Measurements from ENCODE around the gene TRIP10. TPM values are rescaled to one million over a fixed set of nuclear protein-coding genes. Genes with fewer than 3 reads are reported as not detected.
A peak's percentile ranks its signal among the peaks of the same experiment; 100 is the strongest.
"Not testable (repeated sequence)": the region's sequence is repeated elsewhere in the genome, so short reads cannot be mapped to it uniquely, and the experiment has no call there.

Gene TRIP10
- total RNA-seq, 1 donor from 2014 or later = 40.7 TPM

- DNase-seq = not testable (repeated sequence)
These were observed 32.2 kb downstream of the TRIP10 start for GRCh38 chr19:6771648-6772027.

DNA sequence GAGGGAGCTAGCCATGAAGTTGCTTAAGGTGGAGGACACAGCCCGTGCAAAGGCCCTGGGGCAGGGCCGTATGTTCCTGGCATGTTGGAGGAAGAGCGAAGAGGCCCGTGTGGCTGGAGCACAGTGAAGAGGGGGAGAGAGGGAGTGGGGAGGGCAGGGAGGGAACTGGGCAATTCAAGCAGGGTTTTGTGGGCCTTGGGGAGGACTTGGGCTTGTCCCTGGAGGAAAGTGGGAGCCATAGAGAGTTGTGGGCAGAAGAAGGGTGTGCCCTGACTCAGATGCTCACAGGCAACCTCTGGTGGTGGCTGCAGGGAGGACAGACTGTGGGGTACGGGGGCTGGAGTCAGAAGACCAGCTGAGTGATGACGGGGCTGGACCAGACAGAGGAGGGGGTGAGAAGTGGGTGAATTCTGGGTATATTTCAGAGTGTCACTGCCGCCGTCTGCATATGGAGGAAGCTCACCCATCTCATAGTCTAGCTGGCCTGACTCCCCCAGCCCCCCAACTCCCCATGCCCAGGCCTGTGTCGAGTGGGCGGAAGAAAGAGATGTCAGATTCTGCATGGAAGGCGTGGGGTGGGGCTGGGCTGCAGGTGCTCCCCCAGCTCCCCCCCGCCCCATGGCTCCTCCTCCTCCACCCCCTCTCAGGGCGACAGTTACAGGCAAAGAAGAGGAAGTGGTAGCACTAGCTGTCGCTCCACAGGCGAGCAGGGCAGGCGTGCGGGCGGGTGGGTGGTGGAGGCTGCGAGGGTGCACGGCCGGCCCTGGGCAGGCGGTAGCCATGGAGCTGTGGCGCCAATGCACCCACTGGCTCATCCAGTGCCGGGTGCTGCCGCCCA, 32.8 kb downstream of the TRIP10 start, which contains the start of gene VAV1:
Gene VAV1, plus strand, starts transcription at position 681 of the 838 bp plus-strand sequence. Its CDS starts 100 bp downstream, at position 781.
- peak; percentile 12 for DNase-seq

GRCh38 chr19:6772866-6773322, 33.4 kb downstream of the TRIP10 start:
- no peak for DNase-seq

DNA sequence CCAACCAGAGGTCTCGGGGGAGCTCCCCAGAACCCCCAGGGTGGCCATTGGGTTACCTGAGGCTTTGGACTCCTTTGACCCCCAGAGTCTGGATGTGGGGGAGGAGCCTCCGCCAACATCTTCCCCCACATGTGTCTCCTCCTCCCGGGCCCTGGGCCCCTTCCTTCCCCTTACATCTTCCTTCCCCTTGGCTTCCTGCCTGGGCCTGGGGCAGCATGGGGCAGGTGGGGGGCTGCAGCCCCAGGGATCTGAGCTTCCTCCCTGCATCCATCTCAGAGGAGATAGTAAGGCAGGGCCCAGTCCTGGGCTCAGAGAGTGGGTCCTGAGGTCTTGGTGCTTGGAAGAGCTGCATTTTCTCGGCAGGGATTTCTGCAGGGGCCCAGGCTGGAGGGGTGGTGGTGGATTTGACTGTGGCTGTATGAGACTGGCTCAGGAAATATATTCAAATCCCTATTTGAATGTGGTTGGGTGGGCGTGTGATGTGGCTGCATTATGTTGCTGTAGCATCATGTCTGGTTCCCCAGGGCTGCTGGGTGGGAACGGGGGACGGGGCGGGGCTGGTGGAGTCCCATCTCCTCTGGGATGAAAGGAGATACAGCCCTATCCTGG, 33.9 kb downstream of the TRIP10 start:
- DNase-seq = no peak

DNA sequence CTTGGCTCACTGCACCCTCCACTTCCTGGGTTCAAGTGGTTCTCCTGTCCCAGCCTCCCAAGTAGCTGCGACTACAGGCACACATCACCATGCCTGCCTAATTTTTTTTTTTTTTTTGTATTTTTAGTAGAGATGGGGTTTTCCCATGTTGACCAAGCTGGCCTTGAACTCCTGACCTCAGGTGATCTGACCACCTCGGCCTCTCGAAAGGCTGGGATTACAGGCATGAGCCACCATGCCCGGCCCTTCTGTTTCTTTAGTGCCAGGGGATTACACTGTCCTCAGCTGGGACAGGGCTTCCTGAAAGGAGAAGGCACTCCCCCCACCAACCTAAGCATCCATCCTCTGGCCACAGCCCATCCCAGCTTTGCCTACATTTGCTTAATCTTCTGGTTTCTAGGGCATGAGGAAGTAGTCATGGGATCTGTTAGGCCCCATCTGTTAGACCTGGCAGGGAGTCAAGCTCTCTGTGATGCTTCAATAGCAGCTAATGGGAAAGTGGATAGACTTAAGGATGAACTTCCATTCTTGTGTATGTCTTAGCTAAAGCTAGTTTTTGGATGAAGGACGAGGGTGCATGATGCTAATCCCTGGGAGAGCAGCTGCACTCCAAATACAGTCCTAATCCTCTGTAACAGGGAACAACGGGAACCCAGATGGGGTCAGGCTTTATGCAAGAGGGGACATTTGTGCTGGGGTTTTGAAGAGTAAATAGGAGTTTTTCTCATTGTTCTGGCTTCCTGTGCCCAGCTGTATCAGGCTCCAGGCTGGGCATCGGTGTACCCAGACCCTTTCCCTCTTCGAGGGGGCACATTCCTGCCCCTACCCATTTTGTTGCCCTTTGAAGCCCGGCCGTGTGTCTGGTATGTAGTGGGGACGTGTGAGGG, 35.6 kb downstream of the TRIP10 start:
- no peak for DNase-seq

DNA sequence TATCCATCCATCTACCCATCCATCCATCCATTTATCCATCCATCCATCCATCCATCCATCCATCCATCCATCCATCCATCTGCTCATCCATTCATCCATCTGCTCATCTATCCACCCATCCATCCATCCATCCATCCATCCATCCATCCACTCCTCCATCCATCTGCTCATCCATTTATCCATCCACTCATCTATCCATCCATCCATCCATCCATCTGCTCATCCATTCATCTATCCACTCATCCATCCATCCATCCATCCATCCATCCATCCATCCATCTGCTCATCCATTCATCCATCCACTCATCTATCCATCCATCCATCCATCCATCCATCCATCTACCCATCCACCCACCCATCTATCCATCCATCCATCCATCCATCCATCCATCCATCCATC, 36.6 kb downstream of the TRIP10 start:
- not testable (repeated sequence) for DNase-seq

GRCh38 chr19:6776999-6777398, 37.5 kb downstream of the TRIP10 start:
- no peak for DNase-seq

DNA sequence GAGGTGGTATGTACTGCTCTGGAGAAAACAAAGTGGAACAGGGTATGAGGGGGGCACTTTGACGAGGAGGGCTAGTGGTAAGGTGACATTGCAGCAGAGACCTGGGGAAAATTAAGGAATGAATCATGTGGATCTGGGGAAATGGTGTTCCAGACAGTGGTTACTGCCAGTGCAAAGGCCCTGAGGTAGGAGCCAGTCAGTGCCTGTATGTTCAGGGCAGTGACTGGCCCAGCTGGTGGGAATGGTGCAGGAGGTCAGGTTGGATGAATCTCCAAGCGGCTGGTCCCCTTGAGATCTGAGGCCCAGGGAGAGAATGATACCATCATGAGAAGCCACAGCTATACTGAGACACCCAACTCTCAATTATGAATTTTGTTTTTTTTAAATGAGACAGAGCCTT, 38.0 kb downstream of the TRIP10 start:
- no peak for DNase-seq

DNA sequence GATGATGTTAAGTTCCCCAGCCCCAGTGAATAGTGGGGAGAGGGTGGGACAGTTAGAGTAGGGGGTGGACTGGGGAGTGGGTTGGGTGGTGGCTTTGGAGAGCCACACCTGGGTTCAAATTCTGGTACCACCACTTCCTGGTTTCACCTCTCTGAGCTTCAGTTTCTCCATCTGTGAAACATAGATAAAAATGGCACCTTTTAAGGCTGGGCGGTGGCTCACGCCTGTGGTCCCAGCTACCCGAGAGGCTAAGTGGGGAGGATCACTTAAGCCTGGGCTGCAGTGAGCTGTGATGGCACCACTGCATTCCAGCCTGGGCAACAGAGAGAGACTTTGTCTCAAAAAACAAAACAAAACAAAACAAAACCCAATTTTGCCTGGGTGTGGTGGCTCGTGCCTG, 38.9 kb downstream of the TRIP10 start:
- no peak for DNase-seq

DNA sequence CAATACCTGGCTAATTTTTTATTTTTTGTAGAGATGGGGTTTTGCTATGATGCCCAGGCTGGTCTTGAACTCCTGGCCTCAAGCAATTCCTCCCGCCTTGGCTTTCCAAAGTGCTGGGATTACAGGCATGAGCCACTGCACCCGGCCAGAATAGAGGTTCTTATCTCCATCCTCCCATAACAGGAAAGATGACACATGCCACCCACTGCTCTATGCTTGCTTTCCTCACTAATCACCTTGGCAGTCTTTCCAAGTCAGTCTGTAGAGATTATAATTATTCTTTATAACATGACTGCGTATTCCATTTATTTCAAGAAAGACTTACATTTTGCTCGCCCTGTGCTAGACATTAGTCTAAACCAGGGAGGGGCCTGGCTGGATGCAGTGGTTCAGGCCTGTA, 39.7 kb downstream of the TRIP10 start:
- DNase-seq = no peak

GRCh38 chr19:6787393-6787792, 47.9 kb downstream of the TRIP10 start:
- DNase-seq = no peak

- no peak for DNase-seq
These were observed 49.4 kb downstream of the TRIP10 start for GRCh38 chr19:6788896-6789295.

GRCh38 chr19:6790194-6791128, 51.0 kb downstream of the TRIP10 start:
- DNase-seq = no peak

GRCh38 chr19:6791237-6791636, 51.8 kb downstream of the TRIP10 start:
- no peak for DNase-seq

- no peak for DNase-seq
These were observed 53.9 kb downstream of the TRIP10 start for GRCh38 chr19:6793411-6793810.

DNA sequence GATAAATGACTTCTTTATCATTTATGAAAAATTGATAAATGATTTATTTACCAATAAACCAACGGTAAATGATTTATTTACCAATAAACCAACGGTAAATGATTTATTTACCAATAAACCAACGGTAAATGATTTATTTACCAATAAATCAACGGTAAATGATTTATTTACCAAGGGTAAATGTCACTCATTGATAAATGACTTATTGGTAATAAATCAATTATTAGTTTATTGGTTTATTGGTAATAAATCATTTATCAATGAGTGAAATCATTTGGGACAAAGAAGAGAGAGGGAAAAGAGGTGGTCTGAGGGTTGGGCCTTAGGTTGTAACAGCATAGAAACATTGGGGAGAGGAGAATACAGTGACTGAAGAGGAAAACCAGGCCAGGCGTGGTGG, 54.5 kb downstream of the TRIP10 start:
- DNase-seq = no peak

DNA sequence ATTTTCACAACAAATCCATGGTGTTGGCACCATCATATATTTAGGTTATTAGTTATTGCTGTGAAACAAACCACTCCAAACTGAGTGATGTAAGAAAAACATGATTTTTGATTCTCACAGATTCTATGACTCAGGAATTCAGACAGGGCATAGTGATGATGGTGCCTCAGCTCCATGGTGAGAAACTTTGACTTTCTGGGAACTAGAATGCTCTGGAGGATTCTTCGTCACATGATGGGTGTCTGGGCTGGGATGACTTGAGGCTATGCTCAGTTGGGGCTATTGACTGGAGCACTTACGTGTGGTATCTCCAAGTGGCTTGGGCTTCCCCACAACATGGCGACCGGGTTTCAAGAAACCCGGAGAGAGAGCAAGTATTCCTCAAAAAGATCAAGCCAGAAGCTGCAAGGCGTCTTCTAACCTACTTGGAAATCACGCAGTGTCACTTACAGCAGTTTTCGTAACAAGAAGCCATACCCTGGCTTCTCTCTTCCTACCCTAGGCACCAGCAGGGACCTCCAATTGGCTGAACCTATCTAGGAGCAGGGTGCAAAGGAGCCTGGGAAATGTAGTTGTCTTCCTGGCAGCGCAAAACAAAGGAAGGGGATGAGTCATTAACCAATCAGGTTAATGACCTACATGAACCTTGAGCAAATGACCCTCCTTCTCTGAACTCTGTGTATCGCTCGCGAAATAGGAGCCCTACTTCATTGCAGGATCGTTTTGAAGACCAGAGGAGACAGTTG, 55.4 kb downstream of the TRIP10 start:
- DNase-seq = peak; percentile 13

DNA sequence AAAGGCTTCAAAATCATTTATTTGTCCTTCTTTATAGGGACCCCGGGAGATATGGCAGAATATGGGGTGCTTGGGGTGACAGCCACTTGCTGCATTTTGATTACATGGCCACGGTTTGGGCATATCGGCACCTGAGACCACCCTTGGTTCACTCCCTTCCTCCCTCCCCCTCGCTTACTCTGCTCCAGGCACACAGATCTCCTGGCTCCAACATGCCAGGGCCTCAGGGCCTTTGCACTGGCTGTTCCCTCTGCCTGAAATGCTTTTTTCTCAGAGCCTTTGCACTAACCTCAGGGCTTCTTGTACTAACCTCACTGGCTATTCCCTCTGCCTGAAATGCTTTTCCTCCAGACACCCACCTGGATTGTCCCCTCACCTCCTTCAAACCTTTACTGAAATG, 56.8 kb downstream of the TRIP10 start:
- no peak for DNase-seq

GRCh38 chr19:6797646-6798045, 58.2 kb downstream of the TRIP10 start:
- no peak for DNase-seq

- not testable (repeated sequence) for DNase-seq
These were observed 60.8 kb downstream of the TRIP10 start for GRCh38 chr19:6800160-6800790.

Data from dermis blood vessel endothelial cell (primary cell).